WTC11 (cell line): ENCODE results near the gene SPATA24. TPM values are rescaled to one million over a fixed set of nuclear protein-coding genes. Genes with fewer than 3 reads are reported as not detected.

Source experiments
- ARID4B ChIP-seq: sonication (generic); formaldehyde crosslinking; IDR thresholded peaks from 2 replicates; pipeline ENCODE4 v1.8.0; 2023; ENCODE audit warnings: missing genetic modification reagents, mild to moderate bottlenecking, borderline replicate concordance
- CREB1 ChIP-seq: sonication (generic); formaldehyde crosslinking; IDR thresholded peaks from 2 replicates; pipeline ENCODE4 v1.8.0; 2023; ENCODE audit warnings: mild to moderate bottlenecking, missing genetic modification reagents
- CTCF ChIP-seq: fragments of 200-600 bp; IDR thresholded peaks from 2 replicates; pipeline ENCODE4 v1.8.0; 2022; ENCODE audit warnings: antibody characterized with exemption
- E2F4 ChIP-seq: sonication (generic); formaldehyde crosslinking; IDR thresholded peaks from 2 replicates; pipeline ENCODE4 v1.8.1; 2022; ENCODE audit warnings: low read depth, mild to moderate bottlenecking, moderate library complexity, missing genetic modification reagents, borderline replicate concordance
- E2F5 ChIP-seq: sonication (generic); formaldehyde crosslinking; IDR thresholded peaks from 2 replicates; pipeline ENCODE4 v1.8.1; 2022; ENCODE audit warnings: mild to moderate bottlenecking, moderate library complexity, missing genetic modification reagents
- ELF4 ChIP-seq: sonication (generic); formaldehyde crosslinking; IDR thresholded peaks from 2 replicates; pipeline ENCODE4 v1.8.1; 2022; ENCODE audit warnings: low read depth, mild to moderate bottlenecking, moderate library complexity, missing genetic modification reagents
- ERG ChIP-seq: fragments of 250-450 bp; sonication (Bioruptor Pico); IDR thresholded peaks from 2 replicates; pipeline ENCODE4 v1.8.0; 2021; ENCODE audit warnings: mild to moderate bottlenecking
- FOXK1 ChIP-seq: sonication (generic); formaldehyde crosslinking; IDR thresholded peaks from 2 replicates; pipeline ENCODE4 v1.8.0; 2022; ENCODE audit warnings: mild to moderate bottlenecking, moderate library complexity, missing genetic modification reagents
- HMGXB4 ChIP-seq: sonication (generic); formaldehyde crosslinking; IDR thresholded peaks from 2 replicates; pipeline ENCODE4 v1.8.1; 2023; ENCODE audit warnings: mild to moderate bottlenecking, moderate library complexity, missing genetic modification reagents
- IRF2 ChIP-seq: sonication (generic); formaldehyde crosslinking; IDR thresholded peaks from 2 replicates; pipeline ENCODE4 v1.8.0; 2022; ENCODE audit warnings: low read depth, missing genetic modification reagents, borderline replicate concordance
- JAZF1 ChIP-seq: fragments of 250-450 bp; sonication (Bioruptor Pico); IDR thresholded peaks from 2 replicates; pipeline ENCODE4 v1.9.0; 2021; ENCODE audit warnings: moderate library complexity, mild to moderate bottlenecking, inconsistent platforms
- MAX ChIP-seq: sonication (generic); formaldehyde crosslinking; IDR thresholded peaks from 2 replicates; pipeline ENCODE4 v1.8.0; 2022; ENCODE audit warnings: mild to moderate bottlenecking, missing genetic modification reagents
- MLX ChIP-seq: sonication (generic); formaldehyde crosslinking; IDR thresholded peaks from 2 replicates; pipeline ENCODE4 v1.8.1; 2023; ENCODE audit warnings: mild to moderate bottlenecking, missing genetic modification reagents, moderate library complexity
- MXD4 ChIP-seq: fragments of 250-450 bp; sonication (Bioruptor Pico); IDR thresholded peaks from 2 replicates; pipeline ENCODE4 v1.8.0; 2021; ENCODE audit warnings: mild to moderate bottlenecking, moderate library complexity, borderline replicate concordance
- NFYB ChIP-seq: sonication (generic); formaldehyde crosslinking; conservative IDR thresholded peaks from 2 replicates; pipeline ENCODE4 v1.8.0; 2022; ENCODE audit warnings: low read depth, missing genetic modification reagents
- NR1H2 ChIP-seq: sonication (generic); formaldehyde crosslinking; IDR thresholded peaks from 2 replicates; pipeline ENCODE4 v1.9.0; 2021; ENCODE audit warnings: mild to moderate bottlenecking, moderate library complexity, missing genetic modification reagents
- NR2C2 ChIP-seq: sonication (generic); formaldehyde crosslinking; IDR thresholded peaks from 2 replicates; pipeline ENCODE4 v1.8.0; 2022; ENCODE audit warnings: mild to moderate bottlenecking, missing genetic modification reagents
- PRRX2 ChIP-seq: fragments of 250-450 bp; sonication (Bioruptor Pico); IDR thresholded peaks from 2 replicates; pipeline ENCODE4 v1.8.0; 2021; ENCODE audit warnings: mild to moderate bottlenecking
- RORB ChIP-seq: fragments of 250-450 bp; sonication (Bioruptor Pico); IDR thresholded peaks from 2 replicates; pipeline ENCODE4 v1.9.0; 2021; ENCODE audit warnings: mild to moderate bottlenecking
- SOX15 ChIP-seq: fragments of 250-450 bp; sonication (Bioruptor Pico); IDR thresholded peaks from 2 replicates; pipeline ENCODE4 v1.9.0; 2021; ENCODE audit warnings: mild to moderate bottlenecking
- TCF7 ChIP-seq: sonication (generic); formaldehyde crosslinking; IDR thresholded peaks from 2 replicates; pipeline ENCODE4 v1.8.0; 2022; ENCODE audit warnings: mild to moderate bottlenecking, low read depth, missing genetic modification reagents, moderate library complexity
- ZNF232 ChIP-seq: sonication (generic); formaldehyde crosslinking; IDR thresholded peaks from 2 replicates; pipeline ENCODE4 v1.8.0; 2022; ENCODE audit warnings: mild to moderate bottlenecking, missing genetic modification reagents
- ZNF416 ChIP-seq: fragments of 250-450 bp; sonication (Bioruptor Pico); IDR thresholded peaks from 2 replicates; pipeline ENCODE4 v1.9.0; 2021; ENCODE audit warnings: mild to moderate bottlenecking, inconsistent platforms
- ZNF423 ChIP-seq: fragments of 250-450 bp; sonication (Bioruptor Pico); IDR thresholded peaks from 2 replicates; pipeline ENCODE4 v2.1.2; 2022; ENCODE audit warnings: mild to moderate bottlenecking, moderate library complexity
- total RNA-seq: library from RNA; stranded (reverse); gene quantifications from 3 replicates; pipeline ENCODE4 v1.2.3, GENCODE V29; 2021

SPATA24 gene
- total RNA-seq, 1 experiment from 2014 or later = 13.2 TPM

GRCh38 chr5:139392678-139393496 is 11.0 kb downstream of the SPATA24 start (continued):
- TF ChIP-seq ERG (CRISPR knock-in tag) = no peak
- TF ChIP-seq ZNF423 (CRISPR knock-in tag) = peak; percentile 31; the same call in 1 of the 2 replicates
- peak; percentile 68 for TF ChIP-seq MAX (CRISPR knock-in tag)
- no peak for TF ChIP-seq NR2C2 (CRISPR knock-in tag)
- TF ChIP-seq SOX15 (CRISPR knock-in tag) = no peak
- TF ChIP-seq ZNF232 (CRISPR knock-in tag) = peak; percentile 77; the same call in 1 of the 2 replicates
- peak; percentile 64; the same call in 1 of the 2 replicates for TF ChIP-seq E2F5 (CRISPR knock-in tag)
- TF ChIP-seq MLX = no peak
- TF ChIP-seq TCF7 (CRISPR knock-in tag) = no peak
- no peak for TF ChIP-seq CREB1 (CRISPR knock-in tag)
- no peak for TF ChIP-seq E2F4 (CRISPR knock-in tag)
- TF ChIP-seq IRF2 (CRISPR knock-in tag) = no peak
- peak; percentile 54; the same call in 1 of the 2 replicates for TF ChIP-seq ARID4B (CRISPR knock-in tag)
- TF ChIP-seq HMGXB4 (CRISPR knock-in tag) = peak; percentile 98
- no peak for TF ChIP-seq ZNF416 (CRISPR knock-in tag)
- TF ChIP-seq PRRX2 = no peak
- no peak for TF ChIP-seq NR1H2 (CRISPR knock-in tag)
- no peak for TF ChIP-seq RORB
- no peak for TF ChIP-seq JAZF1
- no peak for TF ChIP-seq NFYB
- TF ChIP-seq FOXK1 (CRISPR knock-in tag) = peak; percentile 56; the same call in 1 of the 2 replicates
- TF ChIP-seq ELF4 (CRISPR knock-in tag) = no peak
- no peak for TF ChIP-seq CTCF
- no peak for TF ChIP-seq MXD4 (CRISPR knock-in tag)
